ENCODE measurements around the gene REELD1. TPM values are rescaled to one million over a fixed set of nuclear protein-coding genes. Genes with fewer than 3 reads are reported as not detected.

REELD1 gene
- total and polyA plus RNA-seq, 2 donors (not counting 3 experiments of a cell fraction or from before 2014, with no cell fraction given), result not detected

GRCh38 chr4:146260521-146260920 lies 46.2 kb downstream of the REELD1 start:
- H2AFZ ChIP-seq (ENCODE audit: low read depth, low read length), result no peak overlapping the region
- no peaks in the 10 kb centered on the region for H3K9me3 ChIP-seq (replicated peaks; ENCODE audit: control insufficient read depth, insufficient read depth, low read length)
- H3K4me3 ChIP-seq (replicated peaks in 1 of 3; ENCODE audit: insufficient read depth in 1 of 3, low read depth in 1 of 3, low read length in 3 of 3), result no peak overlapping the region
- peaks cover 2% of the 10 kb centered on the region for H3K4me1 ChIP-seq (ENCODE audit: control insufficient read depth, extremely low read depth, insufficient read depth, low read length)
- H3K9ac ChIP-seq (replicated peaks; ENCODE audit: extremely low read depth, insufficient read depth, low read length), result no peak overlapping the region
- H3K27me3 ChIP-seq (ENCODE audit: control insufficient read depth in 2 of 2, insufficient read depth in 2 of 2, low read length in 2 of 2), result no peaks in the 10 kb centered on the region
- dilution Hi-C loops (cut with MboI; ENCODE audit: extremely low pct_ligation_motif_present, low sequenced_read_pairs) (no loop called here), intact Hi-C loops (cut with micrococcal nuclease) (no loop called here)
- no peaks in the 10 kb centered on the region for H3K79me2 ChIP-seq (ENCODE audit: control insufficient read depth, insufficient read depth, low read length)
- no peaks in the 10 kb centered on the region for H3K9me1 ChIP-seq (replicated peaks; ENCODE audit: control insufficient read depth, extremely low read depth, insufficient read depth, low read length)
- no peak for TF ChIP-seq MAX (IDR thresholded peaks at IDR 0.05; ENCODE audit: insufficient read depth, insufficient read length)
- DNase-seq (ENCODE audit: low read depth, low spot score) (no peak), FAIRE-seq (no peak)
- H4K20me1 ChIP-seq (replicated peaks; ENCODE audit: control insufficient read depth, extremely low read depth, insufficient read depth, low read length), result no peaks in the 10 kb centered on the region
- H3K4me2 ChIP-seq (ENCODE audit: insufficient read depth, low read length), result no peak overlapping the region
- no peaks in the 10 kb centered on the region for H3K36me3 ChIP-seq (ENCODE audit: control insufficient read depth in 2 of 2, extremely low read depth in 1 of 2, insufficient read depth in 2 of 2, low read length in 2 of 2)
- CTCF ChIA-PET, result interaction anchor here (1.0 to 1.3 kb wide), 3 partner anchors 8 to 16 kb away, joined by 3 to 4 read pairs (median 4); no protein-coding TSS in a partner anchor
- no peak overlapping the region for H3K27ac ChIP-seq (ENCODE audit: insufficient read depth, low read depth, low read length)
- no TSS peak for BruUV-seq (replicated peaks)
- POLR2A ChIA-PET, result no interaction called here

GRCh38 chr4:146261041-146261440 lies 46.7 kb downstream of the REELD1 start:
- POLR2A ChIA-PET, result no interaction called here

More at GRCh38 chr4:146261041-146261440, 46.7 kb downstream of the REELD1 start:
- BruUV-seq (replicated peaks), result no TSS peak
- intact Hi-C loops (cut with micrococcal nuclease), result no loop called here
- H4K20me1 ChIP-seq (replicated peaks; ENCODE audit: control insufficient read depth, extremely low read depth, insufficient read depth, low read length), result no peaks in the 10 kb centered on the region
- H3K4me3 ChIP-seq (replicated peaks in 1 of 3; ENCODE audit: insufficient read depth in 1 of 3, low read depth in 1 of 3, low read length in 3 of 3), result no peak overlapping the region
- dilution Hi-C loops (cut with MboI; ENCODE audit: extremely low pct_ligation_motif_present, low sequenced_read_pairs), result no loop called here
- TF ChIP-seq POLR2A (IDR thresholded peaks at IDR 0.05; ENCODE audit: low read depth, low read length) (no peak), MYC (IDR thresholded peaks at IDR 0.05; ENCODE audit: low read depth, low read length) (no peak), MAX (IDR thresholded peaks at IDR 0.05; ENCODE audit: insufficient read depth, insufficient read length) (no peak), JUN (IDR thresholded peaks at IDR 0.05; ENCODE audit: borderline replicate concordance, insufficient read depth, insufficient read length, low read depth) (no peak), GATA2 (IDR thresholded peaks at IDR 0.05; ENCODE audit: insufficient read depth, insufficient read length, low read depth, low read length) (no peak), CTCF (IDR thresholded peaks at IDR 0.05; ENCODE audit: extremely low read depth in 1 of 2, insufficient read depth in 1 of 2, low read depth in 1 of 2, low read length in 2 of 2) (no peak), POLR2AphosphoS5 (IDR thresholded peaks at IDR 0.05; ENCODE audit: insufficient read depth, low read depth, low read length) (no peak), EZH2 (IDR thresholded peaks at IDR 0.05; ENCODE audit: borderline replicate concordance, low read depth, low read length, severe bottlenecking) (no peak)
- no peak overlapping the region for H2AFZ ChIP-seq (ENCODE audit: low read depth, low read length)
- H3K9ac ChIP-seq (replicated peaks; ENCODE audit: extremely low read depth, insufficient read depth, low read length), result no peak overlapping the region
- H3K79me2 ChIP-seq (ENCODE audit: control insufficient read depth, insufficient read depth, low read length), result no peaks in the 10 kb centered on the region
- peaks cover 2% of the 10 kb centered on the region for H3K4me1 ChIP-seq (ENCODE audit: control insufficient read depth, extremely low read depth, insufficient read depth, low read length)
- no peaks in the 10 kb centered on the region for H3K9me1 ChIP-seq (replicated peaks; ENCODE audit: control insufficient read depth, extremely low read depth, insufficient read depth, low read length)
- H3K27me3 ChIP-seq (ENCODE audit: control insufficient read depth in 2 of 2, insufficient read depth in 2 of 2, low read length in 2 of 2), result no peaks in the 10 kb centered on the region
- CTCF ChIA-PET, result interaction anchor here (1.3 kb wide), 1 partner anchor 12 kb away, joined by 3 read pairs; no protein-coding TSS in a partner anchor
- no peak overlapping the region for H3K27ac ChIP-seq (ENCODE audit: insufficient read depth, low read depth, low read length)
- H3K4me2 ChIP-seq (ENCODE audit: insufficient read depth, low read length), result no peak overlapping the region
- no peaks in the 10 kb centered on the region for H3K36me3 ChIP-seq (ENCODE audit: control insufficient read depth in 2 of 2, extremely low read depth in 1 of 2, insufficient read depth in 2 of 2, low read length in 2 of 2)
- FAIRE-seq (no peak), DNase-seq (ENCODE audit: low read depth, low spot score) (no peak)
- no peaks in the 10 kb centered on the region for H3K9me3 ChIP-seq (replicated peaks; ENCODE audit: control insufficient read depth, insufficient read depth, low read length)

All from endothelial cell of umbilical vein (primary cell).